HG02610 (cell line): ENCODE data around the gene SLC24A5.

Source experiments
- ATAC-seq: cut with Tn5 transposase; IDR thresholded peaks from one replicate; pipeline ENCODE4 v1.9.1; 2021; ENCODE audit warnings: mild to moderate bottlenecking, moderate library complexity; ENCODE audit not compliant: unreplicated experiment

The SLC24A5 gene

DNA sequence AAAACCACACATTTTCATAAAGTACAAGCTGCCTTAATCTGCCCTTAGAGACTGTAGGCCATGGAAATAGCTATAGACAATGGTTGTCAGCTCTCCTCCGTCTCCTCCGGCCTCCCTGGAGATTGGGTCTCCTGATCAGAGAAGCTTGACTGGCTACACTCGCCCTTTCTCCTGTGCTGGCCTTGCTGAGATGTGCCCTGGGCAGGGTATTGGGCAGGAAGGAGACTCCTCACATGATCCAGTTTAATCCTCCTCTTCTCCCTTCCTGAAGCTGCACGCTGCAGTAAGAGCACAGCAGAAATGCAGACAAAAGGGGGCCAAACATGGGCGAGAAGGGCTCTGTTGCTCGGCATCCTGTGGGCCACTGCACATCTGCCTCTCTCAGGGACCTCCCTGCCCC, at the start of gene SLC24A5:
TSS of gene SLC24A5 (plus strand) at position 246 of the 400 bp plus-strand sequence. CDS start at position 301, 55 bp downstream.
- no peak for ATAC-seq

DNA sequence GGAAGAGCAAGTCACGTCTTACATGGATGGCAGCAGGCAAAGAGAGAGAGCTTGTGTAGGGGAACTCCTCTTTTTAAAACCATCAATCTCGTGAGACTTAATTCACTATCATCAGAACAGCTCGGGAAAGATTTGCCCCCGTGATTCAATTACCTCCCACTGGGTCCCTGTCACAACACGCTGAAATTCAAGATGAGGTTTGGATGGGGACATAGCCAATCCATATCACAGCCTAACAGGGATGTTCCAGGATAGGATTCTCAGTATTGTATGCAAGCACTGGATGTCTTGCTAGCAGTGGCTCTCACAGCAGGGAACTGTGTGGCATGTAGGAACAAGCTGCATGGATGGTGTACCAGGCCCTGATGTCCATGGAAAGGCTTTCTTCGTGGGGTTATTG, 47.8 kb upstream of the SLC24A5 start:
- ATAC-seq = no peak

DNA sequence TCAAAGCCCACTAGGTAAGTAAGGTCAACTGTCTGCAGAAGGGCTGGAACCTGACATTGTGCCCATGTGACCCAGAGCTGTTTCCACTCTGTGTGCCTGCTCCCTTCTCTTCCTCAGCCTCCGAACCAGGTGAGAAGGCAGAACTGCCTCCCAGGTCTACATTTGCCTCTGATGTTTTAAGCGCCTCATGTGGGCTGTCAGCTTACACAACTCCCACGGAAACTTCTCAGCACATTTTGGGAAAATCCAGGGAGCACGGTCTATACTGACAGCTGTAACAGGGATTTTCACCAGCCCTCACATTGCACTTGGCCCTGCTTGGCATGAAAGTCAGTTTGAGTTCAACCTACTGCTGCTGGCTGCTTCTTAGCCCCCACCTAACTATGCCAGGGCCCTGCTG, 46.9 kb upstream of the SLC24A5 start:
- no peak for ATAC-seq

DNA sequence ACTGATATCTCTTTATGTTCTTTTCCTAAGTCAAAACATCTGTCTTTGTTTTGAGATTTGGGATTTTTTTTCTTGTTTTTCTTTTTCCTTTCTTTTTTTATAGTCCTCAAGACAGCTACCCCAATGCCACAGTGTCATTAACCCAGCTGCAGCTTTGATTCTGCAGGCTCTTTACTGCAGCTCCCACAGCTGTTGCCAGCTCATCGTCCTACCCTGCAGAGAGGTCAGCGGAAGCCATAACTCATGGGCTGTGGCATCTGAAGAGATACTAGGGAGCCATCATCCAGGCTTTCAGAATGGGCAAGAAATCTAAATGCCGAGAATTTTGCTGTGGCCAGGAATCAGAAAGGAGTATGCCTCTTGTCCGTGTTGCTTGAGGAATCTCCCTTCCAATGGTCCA, 44.3 kb upstream of the SLC24A5 start:
- ATAC-seq = no peak

DNA sequence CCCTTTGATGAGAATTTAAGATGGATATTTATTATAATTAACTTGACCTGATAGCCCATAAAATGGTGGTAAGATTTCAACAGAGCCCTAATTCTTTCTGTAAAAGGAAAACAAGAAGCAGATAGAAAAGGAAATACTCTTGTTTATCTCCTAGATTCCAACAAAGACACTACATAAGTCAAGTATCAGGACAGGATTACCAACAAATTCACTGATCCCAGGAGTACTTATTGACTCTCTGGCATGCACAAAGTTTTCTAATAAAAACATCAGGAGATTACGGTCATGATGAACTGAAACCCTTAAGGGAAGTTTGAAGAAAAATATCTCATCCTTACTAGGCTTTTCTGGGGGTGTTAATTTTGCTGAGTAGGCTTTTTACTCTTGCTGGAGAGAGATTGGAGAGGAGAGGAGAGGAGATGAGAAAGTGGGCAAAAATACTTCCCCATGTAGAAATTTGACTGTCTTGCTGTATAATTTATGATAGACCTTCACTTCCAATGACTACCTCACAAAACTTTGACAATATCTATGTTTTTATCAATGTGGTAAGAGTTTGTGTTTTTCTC, 43.1 kb upstream of the SLC24A5 start:
- no peak for ATAC-seq

DNA sequence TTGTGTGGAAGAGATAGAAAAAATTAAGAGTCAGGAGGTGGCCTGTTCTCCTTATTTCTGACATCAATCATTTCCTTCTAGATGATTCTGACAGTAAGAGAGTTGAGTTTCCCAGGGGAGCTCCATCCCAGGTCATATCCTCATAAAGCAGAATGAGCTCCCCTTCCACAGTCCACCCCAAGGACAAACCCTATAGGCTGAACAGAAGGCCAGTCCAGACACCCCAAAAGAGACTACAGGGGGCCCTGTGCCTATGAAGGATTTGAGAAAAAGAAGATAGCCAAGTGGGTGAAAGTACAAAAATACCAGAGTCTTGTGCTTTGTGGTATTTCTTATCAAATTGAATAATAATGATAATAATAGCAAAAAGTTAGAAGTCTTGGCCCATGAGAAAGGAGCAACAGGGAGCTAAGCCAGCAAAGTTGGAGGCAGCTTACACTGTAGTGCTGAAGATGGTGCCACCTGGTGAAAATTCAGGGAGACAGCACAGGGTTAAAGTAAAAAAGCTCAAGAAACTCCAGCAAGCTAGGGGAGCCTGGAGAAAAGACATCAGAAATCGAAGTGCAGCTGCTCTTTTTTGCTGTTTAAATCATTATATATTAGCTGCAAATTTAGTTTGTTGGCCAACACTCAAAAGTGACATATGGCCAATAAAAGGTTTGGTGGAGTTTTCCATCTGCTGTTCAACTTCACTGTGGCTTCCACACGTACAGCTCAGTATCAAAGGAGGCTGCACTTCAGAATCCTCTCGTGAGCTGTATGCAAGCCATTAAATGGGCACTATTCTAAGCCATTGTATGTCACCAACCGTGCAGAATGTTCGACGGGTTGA, 35.8 kb upstream of the SLC24A5 start:
- ATAC-seq = no peak

DNA sequence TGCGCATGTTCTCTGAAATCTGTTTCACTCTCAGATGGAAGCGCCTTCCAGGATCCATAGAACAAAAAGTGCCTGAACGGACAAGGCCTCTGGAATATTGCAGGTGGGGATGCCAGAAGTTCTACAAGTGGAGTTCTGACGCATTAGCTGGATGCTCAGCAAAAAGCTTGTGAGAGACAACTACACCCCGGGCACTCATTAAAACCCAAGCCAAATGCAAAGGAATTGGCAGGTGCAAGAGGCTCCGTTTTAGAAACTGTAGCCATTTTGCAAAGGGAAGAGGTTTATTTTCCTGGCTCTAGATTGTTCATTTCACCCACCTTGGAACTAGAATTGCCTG, 35.2 kb upstream of the SLC24A5 start:
- ATAC-seq = no peak

DNA sequence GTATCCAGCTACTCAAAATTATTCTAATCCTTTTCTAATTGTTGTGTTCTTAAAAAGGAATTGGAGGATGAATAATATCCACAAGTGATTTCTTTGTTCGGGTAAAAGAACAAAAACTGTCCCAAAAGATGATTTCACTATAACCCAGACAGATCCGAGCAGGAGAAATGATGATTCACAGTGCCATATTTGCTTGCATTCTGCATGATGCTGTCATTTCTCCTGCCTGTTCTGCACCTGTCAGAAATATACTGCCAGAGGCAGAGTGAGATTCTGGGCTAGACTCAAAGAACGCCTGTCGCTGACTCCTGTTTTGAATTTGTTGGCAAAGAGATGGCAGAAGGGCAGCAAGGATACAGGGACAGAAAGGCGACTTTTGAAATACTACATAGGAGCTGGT, 34.7 kb upstream of the SLC24A5 start:
- ATAC-seq = no peak

DNA sequence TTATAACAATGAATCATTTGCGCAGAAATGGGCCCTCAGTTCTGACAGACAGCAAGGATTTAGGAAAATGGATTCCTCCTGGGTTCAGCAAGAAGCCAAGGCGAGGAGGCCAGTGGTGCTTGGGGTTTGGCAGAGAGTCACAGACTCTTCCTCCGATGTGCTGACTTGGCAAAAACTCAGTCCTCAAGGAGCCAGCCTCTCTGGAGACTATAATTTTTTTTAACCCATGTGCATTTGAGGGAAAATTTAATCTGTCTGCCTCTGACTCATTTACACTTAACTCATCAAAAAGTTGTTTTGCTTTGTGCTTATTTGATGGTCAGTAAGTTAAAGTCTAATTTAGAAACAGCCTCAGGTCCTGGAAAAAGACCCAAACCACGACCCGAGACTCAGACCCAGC, 34.2 kb upstream of the SLC24A5 start:
- ATAC-seq = no peak

DNA sequence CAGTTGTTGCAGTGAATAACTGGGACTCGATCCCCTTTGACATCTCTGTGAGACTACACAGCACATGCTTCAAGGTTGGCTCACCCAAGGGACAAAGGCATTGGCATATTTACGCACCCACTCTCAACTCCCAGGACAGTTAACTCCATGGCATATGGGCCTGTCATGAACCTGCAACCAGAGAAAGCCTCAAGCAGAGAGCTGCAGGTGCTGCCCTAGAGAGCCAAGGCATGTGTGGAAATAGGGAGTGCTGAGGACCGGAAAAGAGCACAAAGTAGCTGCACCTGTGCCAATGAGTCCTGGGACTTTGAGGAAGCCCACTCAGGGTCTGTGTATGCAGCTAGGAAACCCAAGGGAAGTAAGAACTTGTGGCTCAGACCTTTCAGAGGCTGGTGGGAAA, 32.9 kb upstream of the SLC24A5 start:
- no peak for ATAC-seq

DNA sequence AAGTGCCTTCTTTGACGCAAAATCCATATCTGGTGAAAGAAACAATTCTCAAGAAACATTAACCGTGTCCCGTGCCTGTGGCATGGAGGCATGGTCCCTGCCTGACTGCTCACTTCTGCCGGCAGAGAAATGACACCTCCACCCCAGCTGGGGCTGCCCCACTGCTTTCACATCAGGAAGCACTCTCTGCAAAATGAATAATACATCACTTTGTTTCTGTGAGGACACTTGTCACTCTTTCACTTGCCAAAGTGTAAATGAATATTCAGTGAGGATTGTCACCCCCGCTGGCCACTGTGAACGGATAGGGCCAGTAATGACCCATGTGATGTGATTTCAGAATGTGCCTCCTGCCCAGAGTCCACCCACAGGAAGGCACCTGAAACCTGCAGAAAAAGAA, 31.1 kb upstream of the SLC24A5 start:
- no peak for ATAC-seq

DNA sequence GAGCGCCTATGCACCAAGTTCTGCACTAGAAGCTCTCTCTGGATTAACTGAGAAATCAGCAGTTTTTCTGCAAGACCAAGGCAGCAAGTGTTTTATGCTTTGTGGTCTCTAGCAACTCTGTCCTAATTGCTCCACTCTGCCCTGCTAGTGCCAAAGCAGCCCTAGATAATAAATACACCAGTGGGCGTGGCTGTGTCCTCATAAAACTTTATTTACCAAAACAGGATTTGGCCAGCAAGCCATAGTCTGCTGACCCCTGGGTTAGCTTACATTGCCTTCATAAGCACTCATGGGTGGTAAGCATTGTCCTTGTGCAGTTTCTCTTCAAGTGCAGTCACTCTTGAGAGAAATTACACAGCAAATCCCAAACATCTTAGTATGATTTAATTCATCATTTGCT, 30.7 kb upstream of the SLC24A5 start:
- ATAC-seq = no peak

DNA sequence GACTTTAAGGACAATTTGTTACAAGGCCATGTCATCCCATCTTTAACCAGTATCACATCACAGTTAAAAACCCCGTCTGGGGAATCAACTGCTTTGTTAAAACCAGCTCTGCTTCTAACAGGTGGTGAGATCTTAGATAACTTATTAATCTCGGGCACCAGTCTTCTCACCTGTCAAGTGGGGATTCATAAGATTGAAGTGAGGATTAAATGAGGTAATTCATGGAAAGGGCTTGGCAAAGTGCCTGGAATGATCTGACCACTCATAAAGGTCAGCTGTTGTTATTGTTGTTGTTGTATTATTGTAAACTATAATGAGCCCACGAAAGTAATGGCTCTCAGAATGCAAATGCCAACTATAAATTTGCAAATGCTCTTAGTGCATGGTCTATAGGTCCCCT, 30.1 kb upstream of the SLC24A5 start:
- no peak for ATAC-seq

DNA sequence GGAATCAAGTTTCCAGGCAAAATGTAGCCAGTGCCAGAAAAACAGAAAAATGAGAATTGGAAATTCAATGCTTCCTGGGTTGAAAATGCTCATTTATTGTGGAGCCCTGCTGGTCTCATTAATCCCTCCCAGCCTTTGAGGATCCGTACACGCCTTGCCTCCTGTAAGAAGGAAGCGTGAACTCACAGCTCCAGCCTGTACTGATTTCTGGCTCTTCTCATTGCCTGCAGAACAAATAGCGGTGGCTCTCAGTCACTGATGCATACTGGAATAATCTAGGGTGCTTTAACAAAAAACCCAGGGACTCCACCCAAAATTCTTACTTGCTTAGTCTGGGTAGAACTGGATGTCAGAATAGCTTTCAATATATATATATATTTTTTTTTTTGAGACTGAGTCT, 29.3 kb upstream of the SLC24A5 start:
- no peak for ATAC-seq

DNA sequence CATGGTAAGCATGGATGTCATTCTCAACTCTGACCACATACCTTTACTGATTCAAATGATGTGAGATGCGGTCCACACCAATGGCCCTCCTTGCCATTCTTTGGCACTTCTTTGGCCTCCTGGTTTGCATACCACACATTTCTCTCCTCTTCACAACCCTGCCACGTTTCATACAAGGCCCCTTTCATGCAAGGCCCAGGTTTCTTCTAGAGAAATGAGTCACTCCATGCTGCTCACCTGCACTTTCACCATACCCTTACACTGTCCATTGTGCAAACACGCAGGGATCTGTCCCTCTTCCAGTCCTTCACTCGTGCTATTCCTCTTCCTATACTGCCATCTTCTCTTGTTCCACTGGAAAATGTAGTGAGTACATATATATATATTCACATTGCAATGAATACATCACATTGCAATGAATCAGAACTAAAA, 24.4 kb upstream of the SLC24A5 start:
- ATAC-seq = peak; percentile 82

DNA sequence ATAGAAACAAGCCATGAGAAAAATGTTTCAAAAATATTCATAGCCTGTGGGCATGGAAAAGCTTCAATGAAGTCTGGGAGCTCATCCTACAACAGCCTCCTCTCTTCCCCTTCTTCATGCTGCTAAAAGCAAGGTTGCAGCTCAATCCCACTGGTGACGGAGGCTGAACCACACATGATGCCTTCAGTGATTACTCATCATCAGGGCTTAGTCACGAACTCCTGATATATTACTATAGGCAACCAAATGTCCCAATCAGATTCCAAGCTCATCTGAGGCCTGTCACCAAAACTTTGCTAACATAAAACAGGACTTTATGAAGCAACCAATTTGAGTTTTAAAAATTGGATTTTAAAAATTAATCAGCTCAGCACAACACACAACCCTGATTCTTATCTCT, 24.0 kb upstream of the SLC24A5 start:
- no peak for ATAC-seq

DNA sequence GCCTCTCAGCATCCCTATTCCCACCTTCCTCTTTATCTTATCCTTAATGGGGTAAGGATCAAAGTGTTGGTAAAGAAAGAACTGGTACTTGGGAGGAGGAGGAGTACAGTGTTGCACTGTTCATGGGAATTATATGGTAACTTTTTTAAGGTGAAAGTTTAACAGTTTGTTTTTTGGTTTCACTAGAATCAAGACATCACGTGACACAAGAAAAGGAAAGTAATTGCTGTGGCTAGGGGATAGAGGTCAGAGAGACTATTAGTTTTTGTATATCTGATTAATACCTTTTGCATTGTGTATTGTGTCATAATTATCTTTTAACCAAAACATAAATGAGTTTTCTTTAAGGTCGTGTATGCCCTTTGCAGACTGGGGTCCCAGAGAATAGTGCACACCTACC, 23.5 kb upstream of the SLC24A5 start:
- ATAC-seq = no peak

DNA sequence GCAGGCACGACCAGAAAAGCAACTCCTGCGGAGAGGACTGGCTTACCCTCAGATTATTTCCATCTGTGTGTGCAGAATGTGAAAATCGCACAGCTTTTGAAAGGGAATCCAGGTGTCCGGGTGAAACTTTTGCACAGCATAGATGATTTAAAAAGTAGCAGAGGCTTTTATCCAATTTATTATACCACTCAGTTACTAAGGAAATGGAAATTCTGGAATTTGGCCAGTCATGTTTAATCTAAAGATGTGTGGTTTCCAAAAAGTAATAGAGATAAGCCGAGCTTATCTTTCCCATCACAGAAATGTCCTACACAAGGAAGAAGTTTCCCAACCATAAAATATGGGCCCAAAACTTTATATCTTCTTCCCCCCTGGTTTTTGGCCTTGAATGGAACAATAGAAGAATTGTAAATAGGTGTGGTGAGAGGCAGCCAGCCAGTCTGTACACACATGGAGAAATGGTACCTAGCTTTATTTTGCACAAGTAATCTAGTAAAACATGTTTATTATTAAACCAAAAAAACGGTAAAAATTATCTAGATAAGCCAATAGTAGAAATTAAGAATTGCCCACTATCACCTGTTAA, 19.3 kb upstream of the SLC24A5 start:
- ATAC-seq = no peak

DNA sequence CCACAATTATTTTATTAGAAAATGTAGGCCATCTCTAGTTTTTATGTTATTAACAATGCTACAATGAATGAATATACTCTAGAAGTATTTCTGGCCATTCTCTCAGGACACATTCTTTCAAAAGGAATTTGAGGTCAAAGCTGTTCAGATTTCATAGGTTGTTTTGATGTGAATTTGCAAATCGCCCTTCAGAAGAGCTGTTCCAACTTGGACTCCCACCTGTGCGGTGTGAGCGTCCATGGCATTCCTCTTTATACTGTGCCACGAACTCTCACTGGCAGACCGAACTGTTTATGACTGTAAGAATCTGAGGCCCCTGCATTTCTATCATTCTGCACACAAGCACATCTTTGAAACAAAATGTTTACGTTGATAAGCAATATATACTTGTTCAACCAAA, 18.6 kb upstream of the SLC24A5 start:
- no peak for ATAC-seq

DNA sequence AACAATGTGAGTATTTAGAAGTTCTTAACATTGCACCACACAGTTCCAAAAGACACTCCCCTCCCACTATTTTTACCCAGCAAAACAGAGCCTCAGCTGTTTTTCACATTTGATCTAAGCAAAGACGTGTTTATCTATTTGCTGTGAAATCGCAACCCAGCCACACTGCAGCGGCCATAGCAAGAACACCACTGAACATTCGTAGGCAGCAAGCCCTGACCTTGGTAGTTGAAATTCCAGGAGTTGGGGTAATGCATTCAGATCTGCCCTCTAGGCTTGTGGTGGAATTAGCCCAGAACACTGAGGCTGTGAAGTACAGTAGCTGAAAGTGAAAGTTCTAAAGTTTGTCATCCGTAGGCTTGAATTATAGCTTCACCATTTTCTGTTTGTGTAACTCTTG, 17.1 kb upstream of the SLC24A5 start:
- ATAC-seq = no peak

DNA sequence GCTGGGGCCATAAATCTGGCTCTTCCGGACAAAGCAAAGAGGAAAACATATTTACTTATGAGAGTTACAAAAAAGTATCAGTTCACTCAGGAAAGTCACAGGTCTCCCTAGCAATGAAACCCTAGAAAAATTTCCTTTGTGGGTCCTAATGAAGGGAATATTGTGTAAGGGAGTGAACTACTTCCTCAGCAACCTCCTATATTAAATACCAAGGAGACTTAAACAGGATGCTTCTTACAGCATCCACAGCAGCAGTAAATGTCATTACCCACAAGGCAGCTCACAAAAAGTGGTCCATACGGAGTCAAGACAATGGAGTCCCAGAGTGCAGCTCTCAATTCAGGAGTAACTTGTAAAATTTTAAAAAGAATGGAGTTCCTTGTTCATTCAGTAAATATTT, 14.9 kb upstream of the SLC24A5 start:
- no peak for ATAC-seq

DNA sequence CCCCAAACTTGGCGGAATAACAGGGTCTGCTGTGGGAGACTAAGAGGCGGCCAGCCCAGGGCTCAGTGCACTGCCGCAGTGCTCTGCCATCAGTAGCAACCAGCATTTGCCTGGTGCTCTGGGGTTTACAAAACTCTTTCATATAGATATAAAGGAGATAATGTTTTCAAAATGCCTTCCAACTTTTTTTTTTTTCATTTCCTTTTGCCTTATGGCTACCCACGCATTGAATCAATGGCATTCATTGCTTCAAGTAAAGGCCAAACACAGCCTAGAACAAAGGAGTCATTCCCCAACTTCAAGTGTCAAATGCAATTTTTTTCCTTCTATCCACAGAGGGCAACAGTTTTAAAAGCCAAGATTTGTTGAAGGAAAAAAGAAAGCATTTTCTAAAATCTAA, 11.6 kb upstream of the SLC24A5 start:
- no peak for ATAC-seq
